ENCODE measurements around the gene PTPN14. TPM values are rescaled to one million over a fixed set of nuclear protein-coding genes. Genes with fewer than 3 reads are reported as not detected.

Gene PTPN14
- total RNA-seq, 1 experiment from 2014 or later, result 209 TPM

DNA sequence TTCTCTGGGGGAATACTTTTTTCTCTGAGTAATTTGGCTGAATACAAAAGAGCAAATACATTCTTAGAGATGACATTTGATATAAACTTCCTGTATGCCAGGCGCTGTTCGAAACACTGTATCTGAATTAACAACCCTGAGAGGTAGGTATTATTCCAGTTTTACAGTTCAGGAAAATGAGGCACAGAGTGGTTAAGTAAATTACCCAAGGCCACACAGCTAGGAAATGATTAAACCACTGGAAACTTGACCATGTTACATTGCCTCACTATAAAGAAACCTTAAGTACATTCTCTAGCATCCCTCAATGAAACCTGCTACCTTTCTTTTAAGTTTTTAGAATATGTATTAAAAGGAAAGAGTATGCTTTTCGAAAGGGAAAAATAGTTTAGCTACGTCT is 215.8 kb downstream of the PTPN14 start:
- no peak for TF ChIP-seq SIN3A (IDR thresholded peaks at IDR 0.05; ENCODE audit: borderline replicate concordance, insufficient read depth, low read depth, low read length)
- no peak for TF ChIP-seq POLR2AphosphoS5 (IDR thresholded peaks at IDR 0.05; ENCODE audit: low read depth, low read length)
- TF ChIP-seq, protein P1, sequence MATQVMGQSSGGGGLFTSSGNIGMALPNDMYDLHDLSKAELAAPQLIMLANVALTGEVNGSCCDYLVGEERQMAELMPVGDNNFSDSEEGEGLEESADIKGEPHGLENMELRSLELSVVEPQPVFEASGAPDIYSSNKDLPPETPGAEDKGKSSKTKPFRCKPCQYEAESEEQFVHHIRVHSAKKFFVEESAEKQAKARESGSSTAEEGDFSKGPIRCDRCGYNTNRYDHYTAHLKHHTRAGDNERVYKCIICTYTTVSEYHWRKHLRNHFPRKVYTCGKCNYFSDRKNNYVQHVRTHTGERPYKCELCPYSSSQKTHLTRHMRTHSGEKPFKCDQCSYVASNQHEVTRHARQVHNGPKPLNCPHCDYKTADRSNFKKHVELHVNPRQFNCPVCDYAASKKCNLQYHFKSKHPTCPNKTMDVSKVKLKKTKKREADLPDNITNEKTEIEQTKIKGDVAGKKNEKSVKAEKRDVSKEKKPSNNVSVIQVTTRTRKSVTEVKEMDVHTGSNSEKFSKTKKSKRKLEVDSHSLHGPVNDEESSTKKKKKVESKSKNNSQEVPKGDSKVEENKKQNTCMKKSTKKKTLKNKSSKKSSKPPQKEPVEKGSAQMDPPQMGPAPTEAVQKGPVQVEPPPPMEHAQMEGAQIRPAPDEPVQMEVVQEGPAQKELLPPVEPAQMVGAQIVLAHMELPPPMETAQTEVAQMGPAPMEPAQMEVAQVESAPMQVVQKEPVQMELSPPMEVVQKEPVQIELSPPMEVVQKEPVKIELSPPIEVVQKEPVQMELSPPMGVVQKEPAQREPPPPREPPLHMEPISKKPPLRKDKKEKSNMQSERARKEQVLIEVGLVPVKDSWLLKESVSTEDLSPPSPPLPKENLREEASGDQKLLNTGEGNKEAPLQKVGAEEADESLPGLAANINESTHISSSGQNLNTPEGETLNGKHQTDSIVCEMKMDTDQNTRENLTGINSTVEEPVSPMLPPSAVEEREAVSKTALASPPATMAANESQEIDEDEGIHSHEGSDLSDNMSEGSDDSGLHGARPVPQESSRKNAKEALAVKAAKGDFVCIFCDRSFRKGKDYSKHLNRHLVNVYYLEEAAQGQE (IDR thresholded peaks at IDR 0.05; ENCODE audit: insufficient read depth in 1 of 2, low read depth in 2 of 2, low read length in 1 of 2), result no peak
- DNase-seq (ENCODE audit: low read depth, low spot score) (no peak), ATAC-seq (no peak)
- H3K4me3 ChIP-seq (ENCODE audit: low read depth in 2 of 2, low read length in 2 of 2), result no peak overlapping the region
- peaks cover 23% of the 10 kb centered on the region for H3K4me1 ChIP-seq (ENCODE audit: control insufficient read depth, insufficient read depth, low read length)
- CTCF ChIA-PET, result interaction anchor here (0.7 kb wide), 1 partner anchor 292 kb away, joined by 3 read pairs; no protein-coding TSS in a partner anchor
- H3K9me3 ChIP-seq (ENCODE audit: control insufficient read depth, insufficient read depth, low read depth, low read length), result no peaks in the 10 kb centered on the region
- H3K27me3 ChIP-seq (ENCODE audit: control insufficient read depth, insufficient read depth, low read length), result no peaks in the 10 kb centered on the region
- in situ Hi-C loops (cut with HindIII; ENCODE audit: low pct_unique_long_range_greater_than_20kb, low sequenced_read_pairs) (no loop called here), intact Hi-C loops (cut with micrococcal nuclease; ENCODE audit: unreplicated experiment) (no loop called here)
- no TSS peak for BruUV-seq (replicated peaks)
- no peaks in the 10 kb centered on the region; the same call in 1 of the 2 replicates for H3K36me3 ChIP-seq (ENCODE audit: control insufficient read depth, insufficient read depth, low read length)
- POLR2A ChIA-PET, result no interaction called here
- no peak overlapping the region for H3K27ac ChIP-seq (ENCODE audit: low read length)

DNA sequence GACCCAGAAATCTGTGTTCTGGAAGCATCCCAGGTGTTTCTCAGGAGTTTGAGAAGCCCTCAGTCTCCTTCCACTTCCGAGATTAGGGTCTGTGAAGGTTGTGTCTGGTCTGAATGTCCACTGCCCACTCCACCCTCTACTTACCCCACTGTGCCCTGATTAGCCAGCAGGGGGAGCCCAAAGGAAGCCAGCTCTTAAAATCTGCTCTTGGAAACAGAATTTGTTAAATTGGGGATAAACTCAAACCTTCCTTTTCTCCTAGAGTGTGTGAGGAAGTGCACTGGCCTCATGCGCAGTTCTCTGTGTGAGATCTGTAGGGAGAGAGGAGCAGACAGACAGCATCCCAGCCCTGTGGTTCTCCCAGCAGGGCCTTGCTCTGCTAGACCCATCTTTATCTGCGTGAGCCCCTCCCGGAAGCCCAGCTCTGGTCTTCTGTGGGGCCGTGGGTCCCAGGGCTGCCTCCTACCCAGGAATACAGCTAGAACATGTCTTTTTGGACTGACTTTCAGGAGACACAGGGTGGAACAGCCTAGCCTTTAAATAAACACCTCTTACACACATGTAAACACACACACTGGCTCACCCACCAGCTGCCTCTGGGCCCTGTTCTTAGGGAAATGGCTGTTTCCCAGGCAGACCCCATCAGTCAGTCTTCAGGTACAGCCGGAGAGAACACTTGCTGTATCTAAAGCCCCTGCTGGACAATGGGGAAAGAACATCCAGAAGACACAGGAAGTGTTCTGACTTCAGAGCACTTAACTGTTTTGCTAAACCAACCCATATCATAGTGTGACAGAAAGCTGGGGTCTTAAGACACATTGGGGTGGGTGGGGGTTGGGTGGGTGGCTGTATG is 218.2 kb downstream of the PTPN14 start:
- TF ChIP-seq TCF7L2 (IDR thresholded peaks at IDR 0.05; ENCODE audit: low read depth, low read length), result no peak
- TF ChIP-seq, protein P2, sequence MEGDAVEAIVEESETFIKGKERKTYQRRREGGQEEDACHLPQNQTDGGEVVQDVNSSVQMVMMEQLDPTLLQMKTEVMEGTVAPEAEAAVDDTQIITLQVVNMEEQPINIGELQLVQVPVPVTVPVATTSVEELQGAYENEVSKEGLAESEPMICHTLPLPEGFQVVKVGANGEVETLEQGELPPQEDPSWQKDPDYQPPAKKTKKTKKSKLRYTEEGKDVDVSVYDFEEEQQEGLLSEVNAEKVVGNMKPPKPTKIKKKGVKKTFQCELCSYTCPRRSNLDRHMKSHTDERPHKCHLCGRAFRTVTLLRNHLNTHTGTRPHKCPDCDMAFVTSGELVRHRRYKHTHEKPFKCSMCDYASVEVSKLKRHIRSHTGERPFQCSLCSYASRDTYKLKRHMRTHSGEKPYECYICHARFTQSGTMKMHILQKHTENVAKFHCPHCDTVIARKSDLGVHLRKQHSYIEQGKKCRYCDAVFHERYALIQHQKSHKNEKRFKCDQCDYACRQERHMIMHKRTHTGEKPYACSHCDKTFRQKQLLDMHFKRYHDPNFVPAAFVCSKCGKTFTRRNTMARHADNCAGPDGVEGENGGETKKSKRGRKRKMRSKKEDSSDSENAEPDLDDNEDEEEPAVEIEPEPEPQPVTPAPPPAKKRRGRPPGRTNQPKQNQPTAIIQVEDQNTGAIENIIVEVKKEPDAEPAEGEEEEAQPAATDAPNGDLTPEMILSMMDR (IDR thresholded peaks at IDR 0.05), result peak; percentile 97
- TF ChIP-seq, protein P1 (IDR thresholded peaks at IDR 0.05; ENCODE audit: insufficient read depth in 1 of 2, low read depth in 2 of 2, low read length in 1 of 2), result no peak
- TF ChIP-seq POLR2AphosphoS5 (IDR thresholded peaks at IDR 0.05; ENCODE audit: low read depth, low read length), result peak; percentile 16; the same call in 1 of the 2 replicates
- TF ChIP-seq SIN3A (IDR thresholded peaks at IDR 0.05; ENCODE audit: borderline replicate concordance, insufficient read depth, low read depth, low read length), result no peak
- no peaks in the 10 kb centered on the region for H3K9me3 ChIP-seq (ENCODE audit: control insufficient read depth, insufficient read depth, low read depth, low read length)
- POLR2A ChIA-PET, result no interaction called here
- intact Hi-C loops (cut with micrococcal nuclease; ENCODE audit: unreplicated experiment), result no loop called here
- H3K27ac ChIP-seq (ENCODE audit: low read length), result peak overlapping the region; percentile 62
- DNase-seq (ENCODE audit: low read depth, low spot score) (peak; percentile 28), ATAC-seq (peak; percentile 52)
- BruUV-seq (replicated peaks), result no TSS peak
- H3K4me1 ChIP-seq (ENCODE audit: control insufficient read depth, insufficient read depth, low read length), result peaks cover 16% of the 10 kb centered on the region
- CTCF ChIA-PET, result interaction anchor here (0.7 to 3.9 kb wide), 7 partner anchors 9 to 253 kb away, joined by 3 to 25 read pairs (median 3); no protein-coding TSS in a partner anchor
- no peaks in the 10 kb centered on the region for H3K27me3 ChIP-seq (ENCODE audit: control insufficient read depth, insufficient read depth, low read length)
- in situ Hi-C loops (cut with HindIII; ENCODE audit: low pct_unique_long_range_greater_than_20kb, low sequenced_read_pairs), result no loop called here
- no peak overlapping the region for H3K4me3 ChIP-seq (ENCODE audit: low read depth in 2 of 2, low read length in 2 of 2)
- no peaks in the 10 kb centered on the region for H3K36me3 ChIP-seq (ENCODE audit: control insufficient read depth, insufficient read depth, low read length)

All from Panc1 (cell line).